ENCODE measurements around the gene PACS1. TPM values are rescaled to one million over a fixed set of nuclear protein-coding genes. Genes with fewer than 3 reads are reported as not detected.

The PACS1 gene
- total RNA-seq, 3 donors from 2014 or later: 14.4 to 44.9 (median 18.9) TPM

GRCh38 chr11:66221726-66222236 is 151.7 kb downstream of the PACS1 start:
- ATAC-seq (no peak), DNase-seq (no peak)
- Histone ChIP-seq H3K4me1 (ENCODE audit: low read depth) (no peaks in the 10 kb centered on the region), H3K4me3 (no peak overlapping the region), H3K36me3 (ENCODE audit: low read depth) (no peaks in the 10 kb centered on the region), H3K9me3 (no peaks in the 10 kb centered on the region)
- TF ChIP-seq CTCF (IDR thresholded peaks at IDR 0.05): no peak
- intact Hi-C loops (cut with DNase I, micrococcal nuclease): no loop called here

- peak; percentile 100 for ATAC-seq
- no peaks in the 10 kb centered on the region for H3K36me3 ChIP-seq (ENCODE audit: low read depth)
- no peak overlapping the region for H3K4me3 ChIP-seq
- peak; percentile 98 for TF ChIP-seq CTCF (IDR thresholded peaks at IDR 0.05)
- peak; percentile 91 to 93 (median 92) for DNase-seq
- no peaks in the 10 kb centered on the region for H3K4me1 ChIP-seq (ENCODE audit: low read depth)
- H3K9me3 ChIP-seq: no peaks in the 10 kb centered on the region
- intact Hi-C loops (cut with DNase I, micrococcal nuclease): no loop called here
Observed at GRCh38 chr11:66222358-66223149, 152.5 kb downstream of the PACS1 start.

- no peak for DNase-seq
- Histone ChIP-seq H3K4me3 (no peak overlapping the region), H3K4me1 (ENCODE audit: low read depth) (no peaks in the 10 kb centered on the region), H3K9me3 (no peaks in the 10 kb centered on the region), H3K36me3 (ENCODE audit: low read depth) (no peaks in the 10 kb centered on the region)
- no peak for TF ChIP-seq CTCF (IDR thresholded peaks at IDR 0.05)
- ATAC-seq: no peak
- intact Hi-C loops (cut with DNase I, micrococcal nuclease): no loop called here
Observed at GRCh38 chr11:66224226-66224855, 154.3 kb downstream of the PACS1 start.

GRCh38 chr11:66225066-66225465 is 155.0 kb downstream of the PACS1 start:
- no peak for TF ChIP-seq CTCF (IDR thresholded peaks at IDR 0.05)
- Histone ChIP-seq H3K4me3 (no peak overlapping the region), H3K9me3 (no peaks in the 10 kb centered on the region), H3K4me1 (ENCODE audit: low read depth) (no peaks in the 10 kb centered on the region), H3K36me3 (ENCODE audit: low read depth) (no peaks in the 10 kb centered on the region)
- intact Hi-C loops (cut with DNase I, micrococcal nuclease): no loop called here
- ATAC-seq (no peak), DNase-seq (no peak)

- no peaks in the 10 kb centered on the region for H3K9me3 ChIP-seq
- intact Hi-C loops (cut with DNase I, micrococcal nuclease): no loop called here
Observed at GRCh38 chr11:66226101-66226500, 156.0 kb downstream of the PACS1 start.

More at GRCh38 chr11:66226101-66226500, 156.0 kb downstream of the PACS1 start:
- ATAC-seq (no peak), DNase-seq (no peak)
- H3K36me3 ChIP-seq (ENCODE audit: low read depth): no peaks in the 10 kb centered on the region
- H3K4me1 ChIP-seq (ENCODE audit: low read depth): no peaks in the 10 kb centered on the region
- TF ChIP-seq CTCF (IDR thresholded peaks at IDR 0.05): no peak
- H3K4me3 ChIP-seq: no peak overlapping the region

Measured in mucosa of descending colon (tissue), 3 donors.